HG03103 (cell line): ENCODE results near the gene GIT2.
"Not testable (repeated sequence)": the region's sequence is repeated elsewhere in the genome, so short reads cannot be mapped to it uniquely, and the experiment has no call there.

Source experiments
- ATAC-seq: cut with Tn5 transposase; IDR thresholded peaks from one replicate; pipeline ENCODE4 v1.9.1; 2021; ENCODE audit warnings: low read depth; ENCODE audit not compliant: unreplicated experiment

Gene GIT2

GRCh38 chr12:110005319-110005973 is 9.3 kb upstream of the GIT2 start:
- peak; percentile 33 for ATAC-seq

- ATAC-seq, result peak; percentile 56
Observed at GRCh38 chr12:110004598-110004997, 8.4 kb upstream of the GIT2 start.

- ATAC-seq, result no peak
Observed at GRCh38 chr12:110002676-110003515, 6.7 kb upstream of the GIT2 start.

GRCh38 chr12:110001596-110001995 is 5.4 kb upstream of the GIT2 start:
- ATAC-seq, result no peak

- no peak for ATAC-seq
Observed at GRCh38 chr12:109999983-110000505, 3.9 kb upstream of the GIT2 start.

- ATAC-seq, result no peak
Observed at GRCh38 chr12:109999649-109999971, 3.4 kb upstream of the GIT2 start.

GRCh38 chr12:109998904-109999648 is 2.9 kb upstream of the GIT2 start, which contains the start of gene ANKRD13A:
Gene ANKRD13A (plus strand): TSS chr12:109999430. CDS start chr12:109999689, 259 bp downstream.
- ATAC-seq, result peak; percentile 39

- no peak for ATAC-seq
Observed at GRCh38 chr12:109998241-109998903, 2.2 kb upstream of the GIT2 start.

GRCh38 chr12:109997393-109997792 is 1.2 kb upstream of the GIT2 start:
- ATAC-seq, result no peak

- ATAC-seq, result no peak
Observed at GRCh38 chr12:109996483-109996853, 300 bp upstream of the GIT2 start.

- no peak for ATAC-seq
Observed at GRCh38 chr12:109995361-109995685, 845 bp downstream of the GIT2 start.

GRCh38 chr12:109994401-109995175 is 1.6 kb downstream of the GIT2 start:
- ATAC-seq, result no peak

GRCh38 chr12:109993091-109993490 is 3.1 kb downstream of the GIT2 start:
- ATAC-seq, result no peak

GRCh38 chr12:109991586-109991985 is 4.6 kb downstream of the GIT2 start:
- ATAC-seq, result no peak

- no peak for ATAC-seq
Observed at GRCh38 chr12:109989380-109989779, 6.8 kb downstream of the GIT2 start.

GRCh38 chr12:109988903-109989302 is 7.3 kb downstream of the GIT2 start:
- no peak for ATAC-seq

GRCh38 chr12:109988274-109988673 is 7.9 kb downstream of the GIT2 start:
- ATAC-seq, result no peak

GRCh38 chr12:109987615-109988014 is 8.6 kb downstream of the GIT2 start:
- no peak for ATAC-seq

- not testable (repeated sequence) for ATAC-seq
Observed at GRCh38 chr12:109986236-109986635, 9.9 kb downstream of the GIT2 start.
